IPS DF 6.9 (cell line): ENCODE results near the gene BMP2K.

Experiments used
- DNase-seq: peaks from one replicate; pipeline ENCODE4 v3.0.0-alpha.2; 2013; ENCODE audit warnings: low read depth, low spot score
- H3K27ac ChIP-seq: one replicate; pipeline ENCODE4 v1.5.1; 2013; ENCODE audit warnings: low read length, control low read depth
- H3K27me3 ChIP-seq: 2 replicates; pipeline ENCODE4 v1.6.1; 2013; ENCODE audit warnings: mild to moderate bottlenecking, low read length; ENCODE audit not compliant: control insufficient read depth, insufficient read depth
- H3K36me3 ChIP-seq: 2 replicates; pipeline ENCODE4 v1.6.1; 2013; ENCODE audit warnings: low read length; ENCODE audit not compliant: control insufficient read depth, insufficient read depth
- H3K4me1 ChIP-seq: 2 replicates; pipeline ENCODE4 v1.6.1; 2013; ENCODE audit warnings: low read length; ENCODE audit not compliant: control insufficient read depth, insufficient read depth
- H3K4me3 ChIP-seq: 2 replicates; pipeline ENCODE4 v1.5.1; 2013; ENCODE audit warnings: mild to moderate bottlenecking, low read length
- H3K9me3 ChIP-seq: 2 replicates; pipeline ENCODE4 v1.6.1; 2013; ENCODE audit warnings: low read length, inconsistent platforms; ENCODE audit not compliant: control insufficient read depth, insufficient read depth
- WGBS: extraction: QIAGEN DNeasy Blood & Tissue Kit; methylation state at CpG from one replicate; pipeline ENCODE4 v1.1.7; 2013; ENCODE audit warnings: mixed read lengths, missing lambda C conversion rate; ENCODE audit not compliant: insufficient read length, insufficient coverage; 5-methylcytosine and 5-hydroxymethylcytosine counted together

The BMP2K gene

GRCh38 chr4:78775303-78776078, 659 bp upstream of the BMP2K start:
- WGBS = no CpG with 5 or more reads among the region's 54 CpGs
- H3K36me3 ChIP-seq = no peaks in the 10 kb centered on the region
- no peaks in the 10 kb centered on the region for H3K4me1 ChIP-seq
- no peak for DNase-seq
- no peak overlapping the region for H3K27ac ChIP-seq
- H3K9me3 ChIP-seq = no peaks in the 10 kb centered on the region
- peak overlapping the region; percentile 37; the same call in 1 of the 2 replicates for H3K4me3 ChIP-seq
- H3K27me3 ChIP-seq = no peaks in the 10 kb centered on the region

- DNase-seq = no peak
These were observed 802 bp downstream of the BMP2K start for GRCh38 chr4:78776729-78777575.

GRCh38 chr4:78777576-78777940, 1.4 kb downstream of the BMP2K start:
- no peak overlapping the region for H3K27ac ChIP-seq
- no peak for DNase-seq
- no CpG with 5 or more reads among the region's 8 CpGs for WGBS

More at GRCh38 chr4:78776729-78777575, 802 bp downstream of the BMP2K start:
- Histone ChIP-seq H3K4me1 (no peaks in the 10 kb centered on the region), H3K27me3 (no peaks in the 10 kb centered on the region), H3K36me3 (no peaks in the 10 kb centered on the region; the same call in 1 of the 2 replicates), H3K9me3 (no peaks in the 10 kb centered on the region), H3K4me3 (peak overlapping the region; percentile 37; the same call in 1 of the 2 replicates), H3K27ac (no peak overlapping the region)
- WGBS = no CpG with 5 or more reads among the region's 28 CpGs

GRCh38 chr4:78778530-78778929, 2.4 kb downstream of the BMP2K start:
- Histone ChIP-seq H3K4me3 (no peak overlapping the region), H3K27ac (no peak overlapping the region), H3K36me3 (no peaks in the 10 kb centered on the region; the same call in 1 of the 2 replicates)

More at GRCh38 chr4:78777576-78777940, 1.4 kb downstream of the BMP2K start:
- Histone ChIP-seq H3K4me3 (no peak overlapping the region; the same call in 1 of the 2 replicates), H3K36me3 (no peaks in the 10 kb centered on the region; the same call in 1 of the 2 replicates), H3K4me1 (no peaks in the 10 kb centered on the region), H3K9me3 (no peaks in the 10 kb centered on the region), H3K27me3 (no peaks in the 10 kb centered on the region)

GRCh38 chr4:78779280-78779679, 3.1 kb downstream of the BMP2K start:
- Histone ChIP-seq H3K27me3 (no peaks in the 10 kb centered on the region), H3K4me1 (no peaks in the 10 kb centered on the region), H3K9me3 (no peaks in the 10 kb centered on the region), H3K4me3 (no peak overlapping the region), H3K36me3 (no peaks in the 10 kb centered on the region; the same call in 1 of the 2 replicates), H3K27ac (no peak overlapping the region)
- DNase-seq = no peak
- WGBS = no CpG with 5 or more reads among the region's 2 CpGs

More at GRCh38 chr4:78778530-78778929, 2.4 kb downstream of the BMP2K start:
- WGBS = no CpG with 5 or more reads among the region's 4 CpGs
- Histone ChIP-seq H3K27me3 (no peaks in the 10 kb centered on the region), H3K9me3 (no peaks in the 10 kb centered on the region), H3K4me1 (no peaks in the 10 kb centered on the region)
- DNase-seq = no peak

- Histone ChIP-seq H3K9me3 (no peaks in the 10 kb centered on the region), H3K27me3 (no peaks in the 10 kb centered on the region), H3K27ac (no peak overlapping the region), H3K4me1 (no peaks in the 10 kb centered on the region), H3K36me3 (no peaks in the 10 kb centered on the region; the same call in 1 of the 2 replicates), H3K4me3 (no peak overlapping the region)
- no peak for DNase-seq
- WGBS = 100% methylated on average over 1 of the region's 2 CpGs
These were observed 3.9 kb downstream of the BMP2K start for GRCh38 chr4:78780093-78780492.

- Histone ChIP-seq H3K4me1 (no peaks in the 10 kb centered on the region), H3K27me3 (no peaks in the 10 kb centered on the region), H3K36me3 (no peaks in the 10 kb centered on the region; the same call in 1 of the 2 replicates), H3K27ac (no peak overlapping the region), H3K4me3 (no peak overlapping the region), H3K9me3 (no peaks in the 10 kb centered on the region)
- WGBS = no CpG with 5 or more reads among the region's 1 CpG
- no peak for DNase-seq
These were observed 5.0 kb downstream of the BMP2K start for GRCh38 chr4:78781139-78781538.

- Histone ChIP-seq H3K4me1 (no peaks in the 10 kb centered on the region), H3K27ac (no peak overlapping the region), H3K9me3 (no peaks in the 10 kb centered on the region), H3K27me3 (no peaks in the 10 kb centered on the region), H3K36me3 (no peaks in the 10 kb centered on the region; the same call in 1 of the 2 replicates), H3K4me3 (no peak overlapping the region)
- no peak for DNase-seq
- WGBS = no CpG with 5 or more reads among the region's 3 CpGs
These were observed 5.8 kb downstream of the BMP2K start for GRCh38 chr4:78781924-78782323.

- no CpG with 5 or more reads among the region's 4 CpGs for WGBS
- Histone ChIP-seq H3K9me3 (no peaks in the 10 kb centered on the region), H3K27ac (no peak overlapping the region), H3K4me3 (no peak overlapping the region), H3K4me1 (no peaks in the 10 kb centered on the region), H3K36me3 (no peaks in the 10 kb centered on the region; the same call in 1 of the 2 replicates), H3K27me3 (no peaks in the 10 kb centered on the region)
- DNase-seq = no peak
These were observed 8.2 kb downstream of the BMP2K start for GRCh38 chr4:78784236-78784865.

- H3K4me3 ChIP-seq = no peak overlapping the region
- no peaks in the 10 kb centered on the region for H3K9me3 ChIP-seq
- H3K4me1 ChIP-seq = no peaks in the 10 kb centered on the region
- DNase-seq = no peak
- H3K27ac ChIP-seq = no peak overlapping the region
- H3K36me3 ChIP-seq = no peaks in the 10 kb centered on the region
- no peaks in the 10 kb centered on the region for H3K27me3 ChIP-seq
- WGBS = no CpG with 5 or more reads among the region's 2 CpGs
These were observed 11.3 kb downstream of the BMP2K start for GRCh38 chr4:78787392-78788006.
